ENCODE measurements around the gene PRKN.

- TF ChIP-seq CTCF (IDR thresholded peaks at IDR 0.05; ENCODE audit: extremely low read depth in 1 of 2, insufficient read depth in 1 of 2, low read depth in 1 of 2, low read length in 2 of 2) (no peak), POLR2A (IDR thresholded peaks at IDR 0.05; ENCODE audit: low read depth, low read length) (no peak), POLR2AphosphoS5 (IDR thresholded peaks at IDR 0.05; ENCODE audit: insufficient read depth, low read depth, low read length) (no peak), MYC (IDR thresholded peaks at IDR 0.05; ENCODE audit: low read depth, low read length) (no peak), JUN (IDR thresholded peaks at IDR 0.05; ENCODE audit: borderline replicate concordance, insufficient read depth, insufficient read length, low read depth) (no peak), EZH2 (IDR thresholded peaks at IDR 0.05; ENCODE audit: borderline replicate concordance, low read depth, low read length, severe bottlenecking) (no peak)
Observed at GRCh38 chr6:161951126-161951525, 776.4 kb downstream of the PRKN start.

Data from endothelial cell of umbilical vein (primary cell).